Smooth muscle cell (in vitro differentiated cells): ENCODE results near the gene IDS. TPM values are rescaled to one million over a fixed set of nuclear protein-coding genes. Genes with fewer than 3 reads are reported as not detected.
"Not testable (repeated sequence)": the region's sequence is repeated elsewhere in the genome, so short reads cannot be mapped to it uniquely, and the experiment has no call there.

Experiments
- DNase-seq: peaks from one replicate; lab custom pipeline; 2025; ENCODE audit not compliant: unreplicated experiment; lab: John Stamatoyannopoulos, UW
- H2AFZ ChIP-seq: fragments of 200-600 bp; sonication (generic); 2 replicates; pipeline ENCODE4 v1.6.0; 2016; ENCODE audit warnings: antibody characterized with exemption, low read depth, mild to moderate bottlenecking
- H3F3A ChIP-seq: fragments of 200-600 bp; sonication (generic); 2 replicates; pipeline ENCODE4 v1.6.0; 2017; ENCODE audit warnings: antibody characterized with exemption, low read depth
- H3K27ac ChIP-seq: fragments of 200-600 bp; sonication (generic); 2 replicates; pipeline ENCODE4 v1.5.1; 2016; ENCODE audit warnings: low read depth, mild to moderate bottlenecking
- H3K27me3 ChIP-seq: fragments of 200-600 bp; sonication (generic); 2 replicates; pipeline ENCODE4 v1.6.1; 2016; ENCODE audit warnings: low read depth, mild to moderate bottlenecking
- H3K36me3 ChIP-seq: fragments of 200-600 bp; sonication (generic); 2 replicates; pipeline ENCODE4 v1.5.1; 2016; ENCODE audit warnings: low read depth
- H3K4me1 ChIP-seq: fragments of 200-600 bp; sonication (generic); 2 replicates; pipeline ENCODE4 v1.5.1; 2016; ENCODE audit warnings: low read depth
- H3K4me2 ChIP-seq: fragments of 200-600 bp; sonication (generic); 2 replicates; pipeline ENCODE4 v1.6.0; 2016; ENCODE audit warnings: mild to moderate bottlenecking
- H3K4me3 ChIP-seq: fragments of 200-600 bp; sonication (generic); 2 replicates; pipeline ENCODE4 v1.5.1; 2016; ENCODE audit warnings: mild to moderate bottlenecking
- H3K79me2 ChIP-seq: fragments of 200-600 bp; sonication (generic); 2 replicates; pipeline ENCODE4 v1.6.0; 2016; ENCODE audit warnings: low read depth, mild to moderate bottlenecking
- H3K9ac ChIP-seq: fragments of 200-600 bp; sonication (generic); 2 replicates; pipeline ENCODE4 v1.6.0; 2016; ENCODE audit warnings: low read depth
- H3K9me3 ChIP-seq: fragments of 200-600 bp; sonication (generic); replicated peaks from 2 replicates; pipeline ENCODE4 v1.5.1; 2016; ENCODE audit warnings: low read depth
- H4K20me1 ChIP-seq: fragments of 200-600 bp; sonication (generic); 2 replicates; pipeline ENCODE4 v1.6.0; 2016; ENCODE audit warnings: low read depth
- WGBS: methylation state at CpG from one replicate; pipeline ENCODE4 v1.1.7; 2016; ENCODE audit warnings: low lambda C conversion rate; 5-methylcytosine and 5-hydroxymethylcytosine counted together
- polyA plus RNA-seq: library from polyadenylated mRNA; unstranded; fragments of >200 nt; fragmentation: Nextera tagmentation; extraction: Ambion mirVana; gene quantifications from 2 replicates; pipeline ENCODE4 v1.2.1, GENCODE V29; 2016
- total RNA-seq: library from RNA; depleted of rRNA; stranded (reverse); fragments of >200 nt; gene quantifications from 2 replicates; pipeline ENCODE4 v1.2.3, GENCODE V29; 2014
- TF ChIP-seq, protein P1 (sequence below): fragments of 200-600 bp; sonication (generic); IDR thresholded peaks from 2 replicates; pipeline ENCODE4 v1.5.1; 2017; ENCODE audit warnings: borderline replicate concordance, mild to moderate bottlenecking, antibody characterized with exemption; ENCODE audit not compliant: insufficient read depth, poor library complexity, severe bottlenecking

Gene IDS
- total and polyA plus RNA-seq, 2 experiments from 2014 or later: 70.5 to 111 TPM

DNA sequence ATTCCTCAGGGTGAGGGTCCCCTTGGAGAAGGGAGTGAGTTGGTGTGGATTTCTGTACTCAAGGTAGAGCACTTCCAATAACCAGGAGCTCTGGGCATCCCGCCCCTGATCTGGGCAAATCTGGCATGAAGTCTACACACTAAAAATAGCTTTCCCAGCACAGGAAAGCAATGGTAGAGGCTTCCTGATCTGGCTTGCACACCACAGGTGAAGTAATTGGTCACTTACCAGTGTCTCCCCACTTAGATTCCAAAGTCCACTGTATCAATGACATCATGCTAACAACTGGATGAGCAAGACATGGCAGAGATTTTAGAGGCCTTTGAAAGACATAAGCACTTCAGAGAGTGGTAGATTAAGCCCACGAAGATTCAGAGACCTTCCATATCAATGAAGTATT lies 17.8 kb upstream of the IDS start:
- Histone ChIP-seq H4K20me1 (no peaks in the 10 kb centered on the region), H3K79me2 (no peaks in the 10 kb centered on the region), H3K9me3 (no peaks in the 10 kb centered on the region), H2AFZ (no peak overlapping the region), H3K9ac (no peak overlapping the region), H3K27me3 (no peaks in the 10 kb centered on the region), H3K4me2 (no peak overlapping the region), H3K4me1 (peaks cover 3% of the 10 kb centered on the region), H3K36me3 (no peaks in the 10 kb centered on the region), H3K27ac (no peak overlapping the region), H3K4me3 (no peak overlapping the region), H3F3A (no peaks in the 10 kb centered on the region)
- 54% methylated on average over 2 of the region's 2 CpGs for WGBS
- DNase-seq: no peak
- TF ChIP-seq, protein P1, sequence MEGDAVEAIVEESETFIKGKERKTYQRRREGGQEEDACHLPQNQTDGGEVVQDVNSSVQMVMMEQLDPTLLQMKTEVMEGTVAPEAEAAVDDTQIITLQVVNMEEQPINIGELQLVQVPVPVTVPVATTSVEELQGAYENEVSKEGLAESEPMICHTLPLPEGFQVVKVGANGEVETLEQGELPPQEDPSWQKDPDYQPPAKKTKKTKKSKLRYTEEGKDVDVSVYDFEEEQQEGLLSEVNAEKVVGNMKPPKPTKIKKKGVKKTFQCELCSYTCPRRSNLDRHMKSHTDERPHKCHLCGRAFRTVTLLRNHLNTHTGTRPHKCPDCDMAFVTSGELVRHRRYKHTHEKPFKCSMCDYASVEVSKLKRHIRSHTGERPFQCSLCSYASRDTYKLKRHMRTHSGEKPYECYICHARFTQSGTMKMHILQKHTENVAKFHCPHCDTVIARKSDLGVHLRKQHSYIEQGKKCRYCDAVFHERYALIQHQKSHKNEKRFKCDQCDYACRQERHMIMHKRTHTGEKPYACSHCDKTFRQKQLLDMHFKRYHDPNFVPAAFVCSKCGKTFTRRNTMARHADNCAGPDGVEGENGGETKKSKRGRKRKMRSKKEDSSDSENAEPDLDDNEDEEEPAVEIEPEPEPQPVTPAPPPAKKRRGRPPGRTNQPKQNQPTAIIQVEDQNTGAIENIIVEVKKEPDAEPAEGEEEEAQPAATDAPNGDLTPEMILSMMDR: no peak

DNA sequence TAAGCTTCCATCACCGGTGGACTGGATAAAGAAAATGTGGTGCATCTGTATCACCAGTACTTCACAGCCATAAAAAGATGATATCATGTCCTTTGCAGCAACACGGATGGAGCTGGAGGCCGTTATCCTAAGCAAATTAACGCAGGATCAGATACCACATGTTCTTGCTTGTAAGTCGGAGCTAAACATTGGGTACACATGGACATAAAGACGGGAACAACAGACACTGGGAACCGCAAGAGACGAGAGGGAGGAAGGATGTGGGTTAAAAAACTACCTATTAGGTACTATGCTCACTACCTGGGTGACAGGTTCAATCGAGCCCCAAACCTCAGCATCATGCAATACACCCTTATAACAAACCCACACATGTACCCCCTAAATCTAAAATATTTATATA lies 16.3 kb upstream of the IDS start:
- Histone ChIP-seq H3K79me2 (no peaks in the 10 kb centered on the region), H3K4me3 (no peak overlapping the region), H2AFZ (no peak overlapping the region), H3K36me3 (no peaks in the 10 kb centered on the region), H3K27me3 (no peaks in the 10 kb centered on the region), H3K27ac (no peak overlapping the region), H3K9ac (no peak overlapping the region), H3F3A (no peaks in the 10 kb centered on the region), H3K4me1 (peaks cover 3% of the 10 kb centered on the region), H3K9me3 (no peaks in the 10 kb centered on the region), H4K20me1 (no peaks in the 10 kb centered on the region), H3K4me2 (no peak overlapping the region)
- 60% methylated on average over 9 of the region's 9 CpGs for WGBS
- DNase-seq: no peak
- TF ChIP-seq, protein P1: no peak

DNA sequence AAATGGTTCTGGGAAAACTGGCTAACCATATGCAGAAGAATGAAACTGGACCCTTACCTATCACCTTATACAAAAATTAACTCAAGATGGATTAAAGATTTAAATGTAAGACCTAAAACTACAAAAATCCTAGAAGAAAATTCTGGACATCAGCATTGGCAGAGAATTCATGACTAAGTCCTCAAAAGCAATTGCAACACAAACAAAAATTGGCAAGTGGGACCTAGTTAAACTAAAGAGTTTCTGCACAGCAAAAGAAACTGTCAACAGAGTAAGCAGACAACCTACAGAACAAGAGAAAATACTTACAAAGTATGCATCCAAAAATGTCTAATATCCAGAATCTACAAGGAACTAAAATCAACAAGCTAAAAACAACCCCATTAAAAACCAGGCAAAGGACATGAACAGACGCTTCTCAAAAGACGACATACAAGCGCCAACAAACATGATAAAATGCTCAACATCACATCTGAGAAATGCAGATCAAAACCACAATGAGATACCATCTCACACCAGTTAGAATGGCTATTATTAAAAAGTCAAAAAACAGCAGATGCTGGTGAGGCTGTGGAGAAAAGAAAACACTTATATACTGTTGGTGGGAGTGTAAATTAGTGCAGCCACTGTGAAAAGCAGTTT lies 15.7 kb upstream of the IDS start:
- H3K79me2 ChIP-seq, H3K9me3 ChIP-seq, H3K9ac ChIP-seq, H3K4me2 ChIP-seq, H3F3A ChIP-seq, DNase-seq, H2AFZ ChIP-seq, H3K4me1 ChIP-seq, H3K27me3 ChIP-seq, H3K36me3 ChIP-seq, H4K20me1 ChIP-seq, H3K4me3 ChIP-seq: not testable (repeated sequence)
- 44% methylated on average over 3 of the region's 3 CpGs for WGBS
- peak overlapping the region; percentile 12 for H3K27ac ChIP-seq

DNA sequence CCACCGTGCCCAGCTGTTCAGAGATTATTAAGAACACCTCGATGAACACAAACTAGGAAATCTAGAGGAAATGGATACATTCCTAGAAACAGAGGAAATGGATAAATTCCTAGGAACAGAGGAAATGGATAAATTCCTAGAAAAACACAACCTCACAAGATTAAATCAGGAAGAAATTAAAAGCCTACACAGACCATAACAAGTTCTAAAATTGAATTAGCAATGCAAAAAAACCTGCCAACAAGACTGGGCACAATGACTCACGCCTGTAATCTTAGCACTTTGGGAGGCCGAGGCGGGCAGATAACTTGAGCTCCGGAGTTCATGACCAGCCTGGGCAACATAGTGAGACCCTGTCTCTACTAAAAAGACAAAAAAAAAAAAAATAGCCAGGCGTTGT lies 13.1 kb upstream of the IDS start:
- Histone ChIP-seq H3K36me3 (no peaks in the 10 kb centered on the region), H3K27ac (no peak overlapping the region), H3K4me2 (no peak overlapping the region), H3K4me3 (no peak overlapping the region), H3K9ac (no peak overlapping the region), H3K4me1 (peaks cover 3% of the 10 kb centered on the region), H3K9me3 (no peaks in the 10 kb centered on the region), H2AFZ (no peak overlapping the region), H3K79me2 (no peaks in the 10 kb centered on the region), H3F3A (no peaks in the 10 kb centered on the region), H3K27me3 (no peaks in the 10 kb centered on the region), H4K20me1 (no peaks in the 10 kb centered on the region)
- 78% methylated on average over 7 of the region's 7 CpGs for WGBS
- DNase-seq: no peak
- TF ChIP-seq, protein P1: no peak
